Thyroid gland (tissue), 4 donors: Measurements from ENCODE around the gene MTO1. TPM values are rescaled to one million over a fixed set of nuclear protein-coding genes. Genes with fewer than 3 reads are reported as not detected.

Experiments
- small RNA-seq: library from RNA; depleted of rRNA; stranded (forward); fragments of <200 nt; gene quantifications from one replicate; pipeline ENCODE3, GENCODE V24; 2016
- total RNA-seq, 4 donors: library from RNA; depleted of rRNA; stranded (reverse); fragments of >200 nt; gene quantifications; one replicate each; pipeline ENCODE4 v1.2.3, GENCODE V29; 2016

MTO1 gene
- total RNA-seq, 4 donors from 2014 or later: 29.4 to 46.4 (median 30.6) TPM

Small RNA genes within 50 kb of the gene (small RNA-seq; reads per million reads assigned to genes)
- gene AL603910.2: not detected
- not detected for gene RN7SL827P
- not detected for gene RNU6-975P

Other genes with a start within 250 kb of the MTO1 start
- not detected for gene KHDC1L, start 236.2 kb upstream of the MTO1 start, total RNA-seq
- gene KHDC1, start 198.5 kb upstream of the MTO1 start, total RNA-seq: 1 to 10 TPM; 2.1 to 8.4 (median 4.1) TPM
- not detected for gene DPPA5, start 107.5 kb upstream of the MTO1 start, total RNA-seq
- gene KHDC3L, start 99.1 kb upstream of the MTO1 start, total RNA-seq: not detected
- gene OOEP, start 91.8 kb upstream of the MTO1 start, total RNA-seq: not detected
- 1 to 10 TPM; 1.5 to 6.0 (median 4.0) TPM for gene DDX43, start 66.9 kb upstream of the MTO1 start, total RNA-seq
- 1 to 10 TPM; 2.5 to 6.2 (median 4.4) TPM for gene CGAS, start 9.4 kb upstream of the MTO1 start, total RNA-seq
- gene EEF1A1, start 59.3 kb downstream of the MTO1 start, total RNA-seq: over 10,000 TPM in 2 of 4 donors, 1,000 to 10,000 TPM in 2; 9,141 to 11,705 (median 10,644) TPM
- 100 to 1,000 TPM in 3 of 4 donors, 10 to 100 TPM in 1; 96.3 to 184 (median 159) TPM for gene SLC17A5, start 192.3 kb downstream of the MTO1 start, total RNA-seq
- 1 to 10 TPM; 2.2 to 6.2 (median 4.3) TPM for gene CD109, start 234.5 kb downstream of the MTO1 start, total RNA-seq